ENCODE data around the gene FH. TPM values are rescaled to one million over a fixed set of nuclear protein-coding genes. Genes with fewer than 3 reads are reported as not detected.

FH gene
- polyA plus RNA-seq, 1 donor from 2014 or later = 47.1 TPM

DNA sequence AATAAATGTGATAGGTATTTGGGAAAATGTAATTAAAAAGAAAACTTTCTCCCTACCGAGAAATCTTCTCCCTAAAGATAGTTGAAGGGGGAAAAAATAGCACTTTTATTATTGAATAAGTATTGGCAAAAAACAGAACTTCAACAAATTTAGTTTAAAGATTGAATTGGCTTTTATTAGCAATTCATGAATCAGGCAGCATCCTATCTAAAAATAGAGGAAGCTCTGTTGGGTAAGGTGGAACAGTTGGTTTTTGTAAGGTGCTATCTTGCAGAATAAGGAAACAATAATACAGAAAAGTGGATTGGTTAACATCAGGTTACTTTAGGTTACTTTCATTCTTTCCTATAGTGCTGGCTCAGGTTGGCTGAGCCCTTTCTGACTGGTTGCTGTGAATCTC lies 62.8 kb downstream of the FH start:
- Mint-ChIP-seq H3K4me3 (no peak overlapping the region), H3K36me3 (no peaks in the 10 kb centered on the region), H3K4me1 (no peaks in the 10 kb centered on the region), H3K27ac (no peak overlapping the region), H3K27me3 (peaks cover 1% of the 10 kb centered on the region), H3K9me3 (peaks cover 0 to 2% (median 2%) of the 10 kb centered on the region in 3 donors)

DNA sequence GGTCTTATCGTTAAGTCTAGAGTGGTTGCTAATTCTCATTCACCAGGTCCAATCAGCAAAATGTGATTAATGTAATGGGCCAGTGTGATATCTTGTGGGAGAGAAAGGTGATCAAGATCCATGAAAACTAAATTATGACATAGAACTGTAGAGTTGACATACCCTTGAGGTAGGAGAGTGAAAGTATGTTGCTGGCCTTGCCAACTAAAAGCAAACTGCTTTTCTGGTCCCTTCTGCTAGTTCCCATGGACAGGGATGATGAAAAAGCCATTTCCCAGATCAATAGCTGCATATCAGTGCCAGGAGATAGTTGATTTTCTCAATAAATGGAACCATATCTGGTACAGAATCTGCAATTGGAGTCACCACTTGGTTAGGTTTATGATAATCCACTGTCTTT lies 65.8 kb downstream of the FH start:
- Mint-ChIP-seq H3K4me1 (peaks cover 0 to 4% (median 0%) of the 10 kb centered on the region in 3 donors), H3K27ac (no peak overlapping the region), H3K4me3 (no peak overlapping the region), H3K36me3 (no peaks in the 10 kb centered on the region), H3K9me3 (peaks cover 3 to 12% (median 7%) of the 10 kb centered on the region in 3 donors), H3K27me3 (peaks cover 1% of the 10 kb centered on the region)

DNA sequence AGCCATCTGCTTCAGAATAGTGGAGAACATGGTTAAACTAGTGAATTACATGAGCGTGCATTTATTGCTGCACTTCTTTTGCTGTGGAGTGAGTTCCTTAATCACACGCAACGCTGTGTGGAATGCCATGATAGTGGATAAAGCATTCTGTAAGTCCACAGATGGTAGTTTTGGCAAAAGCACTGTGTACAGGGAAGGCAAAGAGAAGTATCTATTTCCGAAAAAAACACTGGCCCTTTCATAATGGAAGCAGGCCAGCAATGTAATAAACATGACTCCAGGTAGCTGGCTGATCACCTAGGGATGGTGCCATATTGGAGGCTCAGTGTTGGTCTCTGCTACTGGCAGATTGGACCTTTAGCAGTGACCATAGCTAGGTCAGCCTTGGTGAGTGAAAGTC lies 67.6 kb downstream of the FH start:
- no peak overlapping the region for H3K4me3 Mint-ChIP-seq
- H3K36me3 Mint-ChIP-seq = no peaks in the 10 kb centered on the region
- H3K27me3 Mint-ChIP-seq = peaks cover under 1% of the 10 kb centered on the region
- H3K27ac Mint-ChIP-seq = no peak overlapping the region
- H3K9me3 Mint-ChIP-seq = peaks cover 3 to 12% (median 7%) of the 10 kb centered on the region in 3 donors
- H3K4me1 Mint-ChIP-seq = peaks cover 0 to 5% (median 0%) of the 10 kb centered on the region in 3 donors

Other genes with a start within 250 kb of the FH start
- 0.54 TPM for gene RGS7, start 162.6 kb downstream of the FH start, polyA plus RNA-seq
- gene KMO, start 12.6 kb upstream of the FH start, polyA plus RNA-seq = 10.9 TPM
- 5.3 TPM for gene CHML, start 120.6 kb upstream of the FH start, polyA plus RNA-seq
- 76.7 TPM for gene OPN3, start 120.6 kb upstream of the FH start, polyA plus RNA-seq
- gene WDR64, start 132.5 kb upstream of the FH start, polyA plus RNA-seq = 0.90 TPM